H9 (cell line): Measurements from ENCODE around the gene TTN. TPM values are rescaled to one million over a fixed set of nuclear protein-coding genes. Genes with fewer than 3 reads are reported as not detected.
"Not testable (repeated sequence)": the region's sequence is repeated elsewhere in the genome, so short reads cannot be mapped to it uniquely, and the experiment has no call there.

Source experiments
- DNase-seq: peaks from one replicate; pipeline ENCODE4 v3.0.0-alpha.2; 2017
- H2AFZ ChIP-seq: one replicate; pipeline ENCODE4 v1.6.1; 2013; ENCODE audit warnings: mild to moderate bottlenecking, low read length, control low read depth, moderate library complexity
- H2AK5ac ChIP-seq: 2 replicates; pipeline ENCODE4 v1.6.1; 2013; ENCODE audit warnings: low read length, control low read depth, mixed read lengths; ENCODE audit not compliant: insufficient read length
- H2BK120ac ChIP-seq: one replicate; pipeline ENCODE4 v1.6.1; 2013; ENCODE audit warnings: low read depth, mild to moderate bottlenecking, low read length, control low read depth, inconsistent platforms; ENCODE audit not compliant: poor library complexity, severe bottlenecking
- H2BK12ac ChIP-seq: 2 replicates; pipeline ENCODE4 v1.6.1; 2013; ENCODE audit warnings: low read length, control low read depth, mixed read lengths, low read depth; ENCODE audit not compliant: insufficient read length
- H2BK15ac ChIP-seq: 2 replicates; pipeline ENCODE4 v1.6.1; 2013; ENCODE audit warnings: low read depth, low read length, control low read depth
- H2BK20ac ChIP-seq: one replicate; pipeline ENCODE4 v1.6.1; 2013; ENCODE audit warnings: low read depth, mild to moderate bottlenecking, low read length, control low read depth, inconsistent platforms; ENCODE audit not compliant: poor library complexity, severe bottlenecking
- H2BK5ac ChIP-seq: 2 replicates; pipeline ENCODE4 v1.6.1; 2013; ENCODE audit warnings: low read length, control low read depth, mixed read lengths; ENCODE audit not compliant: insufficient read length
- H3K14ac ChIP-seq: 2 replicates; pipeline ENCODE4 v1.6.1; 2013; ENCODE audit warnings: low read length, control low read depth; ENCODE audit not compliant: insufficient read depth
- H3K18ac ChIP-seq: 2 replicates; pipeline ENCODE4 v1.6.1; 2013; ENCODE audit warnings: low read depth, mild to moderate bottlenecking, mixed read lengths, low read length, control low read depth; ENCODE audit not compliant: insufficient read length
- H3K23ac ChIP-seq: 2 replicates; pipeline ENCODE4 v1.6.1; 2013; ENCODE audit warnings: low read length, control low read depth, mixed read lengths, low read depth; ENCODE audit not compliant: insufficient read length
- H3K23me2 ChIP-seq: 2 replicates; pipeline ENCODE4 v1.6.1; 2013; ENCODE audit warnings: low read depth, mild to moderate bottlenecking, mixed read lengths, low read length, control low read depth; ENCODE audit not compliant: insufficient read length, poor library complexity, severe bottlenecking
- H3K27ac ChIP-seq: 2 replicates; pipeline ENCODE4 v1.5.1; 2013; ENCODE audit warnings: low read length, control low read depth, mixed read lengths, low read depth; ENCODE audit not compliant: insufficient read length
- H3K27me3 ChIP-seq: 2 replicates; pipeline ENCODE4 v1.6.1; 2013; ENCODE audit warnings: low read length, control low read depth, inconsistent platforms; ENCODE audit not compliant: insufficient read depth
- H3K4ac ChIP-seq: 2 replicates; pipeline ENCODE4 v1.6.1; 2013; ENCODE audit warnings: low read depth, mild to moderate bottlenecking, control low read depth, inconsistent platforms, low read length, moderate library complexity
- H3K4me1 ChIP-seq: 2 replicates; pipeline ENCODE4 v1.6.1; 2013; ENCODE audit warnings: low read length, control low read depth, inconsistent platforms; ENCODE audit not compliant: insufficient read depth
- H3K4me2 ChIP-seq: 2 replicates; pipeline ENCODE4 v1.6.1; 2013; ENCODE audit warnings: low read length, control low read depth, mixed read lengths; ENCODE audit not compliant: insufficient read length, insufficient read depth
- H3K56ac ChIP-seq: 2 replicates; pipeline ENCODE4 v1.6.1; 2013; ENCODE audit warnings: low read depth, mild to moderate bottlenecking, mixed read lengths, low read length, control low read depth; ENCODE audit not compliant: insufficient read length
- H3K79me1 ChIP-seq: 2 replicates; pipeline ENCODE4 v1.6.1; 2013; ENCODE audit warnings: low read depth, mild to moderate bottlenecking, moderate library complexity, low read length, control low read depth, inconsistent platforms; ENCODE audit not compliant: insufficient read depth, poor library complexity, severe bottlenecking
- H3K79me2 ChIP-seq: 2 replicates; pipeline ENCODE4 v1.6.1; 2013; ENCODE audit warnings: low read length, control low read depth, inconsistent platforms; ENCODE audit not compliant: insufficient read depth
- H3K9ac ChIP-seq: 2 replicates; pipeline ENCODE4 v1.6.1; 2013; ENCODE audit warnings: low read length, control low read depth, mixed read lengths; ENCODE audit not compliant: insufficient read length; ENCODE audit errors: extremely low read depth
- H3K9me3 ChIP-seq: one replicate; pipeline ENCODE4 v1.6.1; 2013; ENCODE audit warnings: low read depth, low read length, inconsistent platforms; ENCODE audit not compliant: control insufficient read depth
- H3T11ph ChIP-seq: one replicate; pipeline ENCODE4 v1.6.1; 2013; ENCODE audit warnings: mild to moderate bottlenecking, low read length, control low read depth, inconsistent platforms
- H4K20me1 ChIP-seq: one replicate; pipeline ENCODE4 v1.6.1; 2013; ENCODE audit not compliant: control insufficient read depth, insufficient read length, insufficient read depth
- H4K5ac ChIP-seq: 2 replicates; pipeline ENCODE4 v1.6.1; 2013; ENCODE audit warnings: low read depth, mild to moderate bottlenecking, mixed read lengths, low read length, control low read depth; ENCODE audit not compliant: insufficient read length
- H4K8ac ChIP-seq: replicated peaks from 2 replicates; pipeline ENCODE4 v1.6.1; 2013; ENCODE audit warnings: low read length, control low read depth, mixed read lengths, low read depth; ENCODE audit not compliant: insufficient read length
- H4K91ac ChIP-seq: 2 replicates; pipeline ENCODE4 v1.6.1; 2013; ENCODE audit warnings: low read depth, mild to moderate bottlenecking, moderate library complexity, mixed read lengths, low read length, control low read depth; ENCODE audit not compliant: insufficient read length
- H3K27ac Mint-ChIP-seq, 3 experiments: 2 replicates in 2 of 3; 3 replicates in 1 of 3; pipeline ENCODE4 v1.8.0; 2020 to 2021; ENCODE audit warnings: mixed read lengths in 3 of 3, mild to moderate bottlenecking in 1 of 3, moderate library complexity in 1 of 3
- H3K27me3 Mint-ChIP-seq: 2 replicates; pipeline ENCODE4 v1.8.0; 2021; ENCODE audit warnings: low read depth, mild to moderate bottlenecking, moderate library complexity, mixed read lengths
- H3K36me3 Mint-ChIP-seq, 3 experiments: 2 replicates in 2 of 3; 3 replicates in 1 of 3; pipeline ENCODE4 v1.8.0; 2020 to 2021; ENCODE audit warnings: low read depth in 3 of 3, mixed read lengths in 3 of 3; ENCODE audit not compliant: insufficient read depth in 1 of 3
- H3K4me1 Mint-ChIP-seq, 2 experiments: 2 replicates each; pipeline ENCODE4 v1.8.0; 2020; ENCODE audit warnings: mixed read lengths in 2 of 2
- H3K4me3 Mint-ChIP-seq, 2 experiments: 2 replicates in 1 of 2; 3 replicates in 1 of 2; pipeline ENCODE4 v1.8.0; 2020 to 2021; ENCODE audit warnings: mild to moderate bottlenecking in 2 of 2, mixed read lengths in 2 of 2, moderate library complexity in 1 of 2
- H3K9me3 Mint-ChIP-seq, 2 experiments: 2 replicates in 1 of 2; 3 replicates in 1 of 2; pipeline ENCODE4 v1.8.0; 2020; ENCODE audit warnings: mild to moderate bottlenecking in 2 of 2, mixed read lengths in 2 of 2, moderate library complexity in 1 of 2
- WGBS: extraction: QIAGEN DNeasy Blood & Tissue Kit; methylation state at CpG from one replicate; pipeline ENCODE4 v1.1.7; 2013; ENCODE audit warnings: missing lambda C conversion rate, low lambda C conversion rate, mixed read lengths; ENCODE audit not compliant: insufficient read length; ENCODE audit errors: extremely low coverage; 5-methylcytosine and 5-hydroxymethylcytosine counted together
- total RNA-seq: library from RNA; stranded (reverse); gene quantifications from 2 replicates; pipeline ENCODE4 v1.2.1, GENCODE V29; 2021

Gene TTN
- total RNA-seq, 1 experiment from 2014 or later: 0.70 TPM

- H4K91ac ChIP-seq, H3K18ac ChIP-seq, H3K4me3 Mint-ChIP-seq, H4K5ac ChIP-seq, H3K9me3 Mint-ChIP-seq, H2BK12ac ChIP-seq, H3K79me1 ChIP-seq, H3K27me3 ChIP-seq, H4K20me1 ChIP-seq, H2BK15ac ChIP-seq, H3K27me3 Mint-ChIP-seq, H4K8ac ChIP-seq, H3K23me2 ChIP-seq, H3K56ac ChIP-seq, H3K4ac ChIP-seq, H3T11ph ChIP-seq, H3K4me2 ChIP-seq, H3K23ac ChIP-seq, H3K36me3 Mint-ChIP-seq, H2BK20ac ChIP-seq, H2AFZ ChIP-seq, H3K27ac ChIP-seq, H2AK5ac ChIP-seq, H2BK120ac ChIP-seq, DNase-seq, H3K4me1 ChIP-seq, H3K27ac Mint-ChIP-seq, H3K9me3 ChIP-seq, H3K9ac ChIP-seq, H2BK5ac ChIP-seq, H3K14ac ChIP-seq: not testable (repeated sequence)
- H3K79me2 ChIP-seq: peaks cover 12% of the 10 kb centered on the region; the same call in 1 of the 2 replicates
- peaks cover 4 to 12% of the 10 kb centered on the region in 2 experiments; a peak in 3 of 4 replicates for H3K4me1 Mint-ChIP-seq
- no CpG with 5 or more reads among the region's 5 CpGs for WGBS
Observed at GRCh38 chr2:178525010-178525409, 282.2 kb downstream of the TTN start.
